Hepatocyte (in vitro differentiated cells): ENCODE data around the gene MACIR. TPM values are rescaled to one million over a fixed set of nuclear protein-coding genes. Genes with fewer than 3 reads are reported as not detected.

ENCODE experiments used
- DNase-seq: peaks from one replicate; pipeline ENCODE4 v3.0.0-alpha.2; 2016; ENCODE audit warnings: low spot score
- H2AFZ ChIP-seq: fragments of 200-600 bp; sonication (generic); 2 replicates; pipeline ENCODE4 v1.6.0; 2016; ENCODE audit warnings: antibody characterized with exemption, mild to moderate bottlenecking
- H3K27ac ChIP-seq: fragments of 200-600 bp; sonication (generic); 2 replicates; pipeline ENCODE4 v1.5.1; 2016; ENCODE audit warnings: mild to moderate bottlenecking
- H3K27me3 ChIP-seq: fragments of 200-600 bp; sonication (generic); 2 replicates; pipeline ENCODE4 v1.6.1; 2016
- H3K36me3 ChIP-seq: fragments of 200-600 bp; sonication (generic); replicated peaks from 2 replicates; pipeline ENCODE4 v1.5.1; 2016; ENCODE audit warnings: low read depth; ENCODE audit not compliant: insufficient read depth
- H3K4me1 ChIP-seq: fragments of 200-600 bp; sonication (generic); 2 replicates; pipeline ENCODE4 v1.5.1; 2016; ENCODE audit warnings: mild to moderate bottlenecking, moderate library complexity; ENCODE audit not compliant: insufficient read depth
- H3K4me2 ChIP-seq: fragments of 200-600 bp; sonication (generic); 2 replicates; pipeline ENCODE4 v1.6.0; 2016
- H3K4me3 ChIP-seq: fragments of 200-600 bp; sonication (generic); 2 replicates; pipeline ENCODE4 v1.5.1; 2016; ENCODE audit warnings: mild to moderate bottlenecking
- H3K79me2 ChIP-seq: fragments of 200-600 bp; sonication (generic); 2 replicates; pipeline ENCODE4 v1.6.0; 2017; ENCODE audit warnings: mild to moderate bottlenecking
- H3K9me2 ChIP-seq: fragments of 200-600 bp; sonication (generic); replicated peaks from 2 replicates; pipeline ENCODE4 v1.6.0; 2017; ENCODE audit warnings: mild to moderate bottlenecking; ENCODE audit not compliant: insufficient read depth
- H3K9me3 ChIP-seq: fragments of 200-600 bp; sonication (generic); 2 replicates; pipeline ENCODE4 v1.5.1; 2016; ENCODE audit warnings: low read depth, mild to moderate bottlenecking
- H4K20me1 ChIP-seq: fragments of 200-600 bp; sonication (generic); 2 replicates; pipeline ENCODE4 v1.6.0; 2016; ENCODE audit warnings: mild to moderate bottlenecking; ENCODE audit not compliant: insufficient read depth, poor library complexity, severe bottlenecking
- CTCF ChIP-seq: fragments of 200-600 bp; sonication (generic); IDR thresholded peaks from 2 replicates; pipeline ENCODE4 v1.5.1; 2016; ENCODE audit warnings: antibody characterized with exemption, mild to moderate bottlenecking; ENCODE audit not compliant: poor library complexity
- EZH2 ChIP-seq: fragments of 200-600 bp; sonication (generic); IDR thresholded peaks from 2 replicates; pipeline ENCODE4 v1.6.1; 2016; ENCODE audit warnings: antibody characterized with exemption, mild to moderate bottlenecking, borderline replicate concordance
- EZH2phosphoT487 ChIP-seq: fragments of 200-600 bp; sonication (generic); IDR thresholded peaks from one replicate; pipeline ENCODE4 v1.6.1; 2018; ENCODE audit warnings: antibody characterized with exemption, mild to moderate bottlenecking, low read depth, moderate library complexity; ENCODE audit not compliant: unreplicated experiment, severe bottlenecking
- WGBS: methylation state at CpG from one replicate; pipeline ENCODE4 v1.1.6; 2016; ENCODE audit warnings: low lambda C conversion rate; ENCODE audit errors: missing lambda C conversion rate; 5-methylcytosine and 5-hydroxymethylcytosine counted together
- polyA plus RNA-seq: library from polyadenylated mRNA; unstranded; fragments of >200 nt; fragmentation: Nextera tagmentation; extraction: Ambion mirVana; gene quantifications from 2 replicates; pipeline ENCODE4 v1.2.1, GENCODE V29; 2016
- total RNA-seq: library from RNA; depleted of rRNA; stranded (reverse); fragments of >200 nt; gene quantifications from 2 replicates; pipeline ENCODE4 v1.2.3, GENCODE V29; 2014

Gene MACIR
- total and polyA plus RNA-seq, 2 experiments from 2014 or later: 16.5 to 25.5 TPM

- WGBS: 100% methylated on average over 1 of the region's 1 CpG
These were observed 11.4 kb upstream of the MACIR start for GRCh38 chr5:103247118-103247517.

GRCh38 chr5:103249068-103249467 lies 9.5 kb upstream of the MACIR start:
- H3K36me3 ChIP-seq: no peaks in the 10 kb centered on the region
- H3K4me2 ChIP-seq: no peak overlapping the region
- no peaks in the 10 kb centered on the region for H3K27me3 ChIP-seq
- no peaks in the 10 kb centered on the region for H3K9me2 ChIP-seq
- no peaks in the 10 kb centered on the region for H3K79me2 ChIP-seq
- WGBS: 98% methylated on average over 2 of the region's 2 CpGs
- H3K27ac ChIP-seq: no peak overlapping the region
- TF ChIP-seq EZH2phosphoT487 (no peak), CTCF (no peak), EZH2 (no peak)
- no peaks in the 10 kb centered on the region for H3K9me3 ChIP-seq
- no peaks in the 10 kb centered on the region for H3K4me1 ChIP-seq
- H4K20me1 ChIP-seq: no peaks in the 10 kb centered on the region
- H3K4me3 ChIP-seq: no peak overlapping the region
- no peak overlapping the region for H2AFZ ChIP-seq
- no peak for DNase-seq

More at GRCh38 chr5:103247118-103247517, 11.4 kb upstream of the MACIR start:
- Histone ChIP-seq H3K9me2 (no peaks in the 10 kb centered on the region), H3K79me2 (no peaks in the 10 kb centered on the region), H3K27me3 (no peaks in the 10 kb centered on the region), H3K9me3 (no peaks in the 10 kb centered on the region), H2AFZ (no peak overlapping the region), H3K4me1 (no peaks in the 10 kb centered on the region), H3K4me2 (no peak overlapping the region), H3K4me3 (no peak overlapping the region), H4K20me1 (no peaks in the 10 kb centered on the region), H3K36me3 (no peaks in the 10 kb centered on the region), H3K27ac (no peak overlapping the region)
- no peak for DNase-seq
- TF ChIP-seq CTCF: no peak
- TF ChIP-seq EZH2: no peak
- TF ChIP-seq EZH2phosphoT487: no peak

DNA sequence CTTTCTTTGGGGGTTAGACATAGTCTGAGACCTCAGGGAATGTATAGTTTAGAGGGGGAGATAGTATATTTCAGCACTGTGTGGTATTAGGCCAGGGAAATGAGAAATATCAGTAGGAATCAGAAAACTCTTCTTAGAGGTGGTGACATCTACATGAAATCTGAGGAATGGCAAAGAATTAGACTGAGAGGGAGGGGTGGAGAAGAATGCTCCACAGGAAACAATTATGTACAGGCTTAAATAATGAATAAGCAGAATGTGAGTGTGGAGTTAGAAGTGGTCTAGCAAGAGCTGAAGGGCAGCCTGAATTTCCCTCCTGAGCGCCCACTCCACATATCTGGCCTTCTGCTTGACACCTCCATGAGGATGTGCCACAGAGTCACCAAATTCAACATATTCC lies 3.6 kb upstream of the MACIR start:
- no peaks in the 10 kb centered on the region for H3K36me3 ChIP-seq
- H3K4me1 ChIP-seq: peaks cover 5% of the 10 kb centered on the region
- no peaks in the 10 kb centered on the region for H3K9me2 ChIP-seq
- no peak overlapping the region for H2AFZ ChIP-seq
- H3K79me2 ChIP-seq: no peaks in the 10 kb centered on the region
- no peak for DNase-seq
- no peaks in the 10 kb centered on the region for H4K20me1 ChIP-seq
- no peaks in the 10 kb centered on the region for H3K27me3 ChIP-seq
- WGBS: 100% methylated on average over 1 of the region's 1 CpG
- H3K4me3 ChIP-seq: no peak overlapping the region
- H3K27ac ChIP-seq: no peak overlapping the region
- no peak overlapping the region for H3K4me2 ChIP-seq
- TF ChIP-seq CTCF (no peak), EZH2phosphoT487 (no peak), EZH2 (no peak)
- H3K9me3 ChIP-seq: no peaks in the 10 kb centered on the region

- Histone ChIP-seq H3K9me3 (no peaks in the 10 kb centered on the region), H3K4me1 (peaks cover 5% of the 10 kb centered on the region), H3K4me2 (no peak overlapping the region), H3K4me3 (no peak overlapping the region), H3K36me3 (no peaks in the 10 kb centered on the region), H3K27ac (no peak overlapping the region), H3K79me2 (peaks cover 8% of the 10 kb centered on the region), H3K27me3 (no peaks in the 10 kb centered on the region), H2AFZ (no peak overlapping the region), H4K20me1 (peaks cover 6% of the 10 kb centered on the region), H3K9me2 (no peaks in the 10 kb centered on the region)
- no peak for TF ChIP-seq EZH2phosphoT487
- 95% methylated on average over 7 of the region's 7 CpGs for WGBS
- DNase-seq: no peak
These were observed 2.9 kb upstream of the MACIR start for GRCh38 chr5:103255691-103256090.
